ENCODE measurements around the gene GPRC5D. TPM values are rescaled to one million over a fixed set of nuclear protein-coding genes. Genes with fewer than 3 reads are reported as not detected.

Gene GPRC5D
- total RNA-seq, 3 donors from 2014 or later = not detected

- H3K9me3 ChIP-seq = no peaks in the 10 kb centered on the region
- no peaks in the 10 kb centered on the region for H3K27me3 ChIP-seq
- no peak overlapping the region for H3K4me3 ChIP-seq
- no peaks in the 10 kb centered on the region for H3K36me3 ChIP-seq
- no peak overlapping the region for H3K27ac ChIP-seq
- H3K4me1 ChIP-seq = no peaks in the 10 kb centered on the region
- intact Hi-C loops (cut with DNase I; ENCODE audit: low total_unique reads) = no loop called here
- TF ChIP-seq POLR2A (IDR thresholded peaks at IDR 0.05) = no peak
- no peak for TF ChIP-seq CTCF (IDR thresholded peaks at IDR 0.05)
- no peak for TF ChIP-seq POLR2AphosphoS5 (IDR thresholded peaks at IDR 0.05)
- DNase-seq (ENCODE audit: low spot score in 2 of 2) = no peak
These were observed 21.2 kb downstream of the GPRC5D start for GRCh38 chr12:12930633-12931219.

- no peaks in the 10 kb centered on the region for H3K36me3 ChIP-seq
- H3K27ac ChIP-seq = no peak overlapping the region
- H3K27me3 ChIP-seq = no peaks in the 10 kb centered on the region
- H3K9me3 ChIP-seq = no peaks in the 10 kb centered on the region
- TF ChIP-seq POLR2A (IDR thresholded peaks at IDR 0.05) = no peak
- TF ChIP-seq CTCF (IDR thresholded peaks at IDR 0.05) = no peak
- no peak for TF ChIP-seq POLR2AphosphoS5 (IDR thresholded peaks at IDR 0.05)
- no peak for DNase-seq (ENCODE audit: low spot score in 2 of 2)
- no peaks in the 10 kb centered on the region for H3K4me1 ChIP-seq
- H3K4me3 ChIP-seq = no peak overlapping the region
- intact Hi-C loops (cut with DNase I; ENCODE audit: low total_unique reads) = no loop called here
These were observed 22.3 kb downstream of the GPRC5D start for GRCh38 chr12:12929696-12930095.

- peak overlapping the region in 1 of 2 donors; percentile 40 for H3K27ac ChIP-seq
- TF ChIP-seq POLR2AphosphoS5 (IDR thresholded peaks at IDR 0.05) (no peak), POLR2A (IDR thresholded peaks at IDR 0.05) (no peak), CTCF (IDR thresholded peaks at IDR 0.05) (no peak)
- intact Hi-C loops (cut with DNase I; ENCODE audit: low total_unique reads) = no loop called here
These were observed 24.5 kb downstream of the GPRC5D start for GRCh38 chr12:12927211-12928079.

DNA sequence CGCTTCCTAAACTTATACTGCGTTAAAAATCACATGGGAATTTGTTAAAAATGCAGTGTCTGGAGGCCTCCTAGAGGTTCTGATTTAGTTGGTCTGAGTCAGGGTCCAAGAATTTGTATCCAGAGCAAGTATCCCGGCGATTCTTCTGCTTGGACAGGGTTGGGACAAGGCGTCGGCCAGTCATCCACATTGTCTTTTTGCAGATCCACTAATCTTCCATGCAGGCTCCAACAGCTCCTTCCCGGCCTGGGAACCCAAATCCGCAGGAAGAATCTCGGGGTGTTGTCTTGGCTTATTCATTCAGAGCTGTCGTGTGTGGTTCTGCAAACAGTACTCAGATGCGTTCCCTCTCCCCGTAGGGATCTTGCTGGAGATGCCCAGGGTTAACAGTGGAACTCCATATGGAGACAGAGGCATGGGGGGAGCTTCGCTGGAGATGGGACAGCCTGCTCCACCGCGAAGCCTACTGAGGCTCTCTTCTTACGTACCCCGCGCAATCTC, 25.3 kb downstream of the GPRC5D start:
- peak overlapping the region in 1 of 2 donors; percentile 66 for H3K27ac ChIP-seq
- H3K4me1 ChIP-seq = no peaks in the 10 kb centered on the region
- H3K27me3 ChIP-seq = no peaks in the 10 kb centered on the region
- no peaks in the 10 kb centered on the region for H3K36me3 ChIP-seq
- DNase-seq (ENCODE audit: low spot score in 2 of 2) = no peak
- H3K9me3 ChIP-seq = no peaks in the 10 kb centered on the region
- peak overlapping the region in 1 of 3 donors; percentile 62 for H3K4me3 ChIP-seq
- intact Hi-C loops (cut with DNase I; ENCODE audit: low total_unique reads) = no loop called here
- TF ChIP-seq POLR2AphosphoS5 (IDR thresholded peaks at IDR 0.05) (no peak), POLR2A (IDR thresholded peaks at IDR 0.05) (no peak), CTCF (IDR thresholded peaks at IDR 0.05) (no peak)

More at GRCh38 chr12:12927211-12928079, 24.5 kb downstream of the GPRC5D start:
- no peaks in the 10 kb centered on the region for H3K9me3 ChIP-seq
- no peaks in the 10 kb centered on the region for H3K36me3 ChIP-seq
- peak overlapping the region in 2 of 3 donors; percentile 27 to 62 for H3K4me3 ChIP-seq
- H3K4me1 ChIP-seq = no peaks in the 10 kb centered on the region
- DNase-seq (ENCODE audit: low spot score in 2 of 2) = peak; percentile 43 to 89
- no peaks in the 10 kb centered on the region for H3K27me3 ChIP-seq

DNA sequence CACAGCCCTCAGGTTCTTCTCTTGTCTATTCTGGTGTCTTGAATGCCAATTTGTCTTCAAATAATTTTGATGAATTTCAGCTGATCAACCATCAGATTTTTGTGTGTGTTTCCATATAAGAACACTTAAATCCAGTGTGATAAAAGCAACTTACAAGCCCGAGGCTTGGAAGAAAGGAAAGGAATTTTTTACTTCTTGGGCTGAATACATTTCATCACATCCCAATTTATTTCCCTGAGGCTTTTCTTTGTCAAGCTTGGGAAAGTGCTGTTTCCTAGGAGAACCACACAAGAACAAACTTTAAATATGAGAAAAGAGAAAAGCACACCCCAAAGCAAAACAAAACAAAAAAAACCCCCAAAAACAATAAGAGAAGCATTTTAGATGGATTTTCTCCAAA, 26.6 kb downstream of the GPRC5D start:
- no peaks in the 10 kb centered on the region for H3K27me3 ChIP-seq
- no peaks in the 10 kb centered on the region for H3K4me1 ChIP-seq
- H3K36me3 ChIP-seq = no peaks in the 10 kb centered on the region
- intact Hi-C loops (cut with DNase I; ENCODE audit: low total_unique reads) = no loop called here
- H3K4me3 ChIP-seq = no peak overlapping the region
- H3K27ac ChIP-seq = peak overlapping the region in 1 of 2 donors; percentile 19
- no peaks in the 10 kb centered on the region for H3K9me3 ChIP-seq
- no peak for DNase-seq (ENCODE audit: low spot score in 2 of 2)
- TF ChIP-seq POLR2AphosphoS5 (IDR thresholded peaks at IDR 0.05) = no peak
- TF ChIP-seq CTCF (IDR thresholded peaks at IDR 0.05) = no peak
- TF ChIP-seq POLR2A (IDR thresholded peaks at IDR 0.05) = no peak
